ENCODE measurements around the gene HAGHL.

HAGHL gene

GRCh38 chr16:700684-701584 lies 26.0 kb upstream of the HAGHL start:
- H3K9me3 ChIP-seq (ENCODE audit: control insufficient read depth in 2 of 2, low read length in 2 of 2) = no peaks in the 10 kb centered on the region
- H3K9ac ChIP-seq (ENCODE audit: low read depth in 1 of 2, low read length in 2 of 2) = no peak overlapping the region
- no peak overlapping the region for H3K4me3 ChIP-seq (ENCODE audit: low read length in 2 of 2)
- peaks cover 29 to 45% of the 10 kb centered on the region in 2 donors for H3K27me3 ChIP-seq (ENCODE audit: control insufficient read depth in 2 of 2, insufficient read depth in 2 of 2, low read length in 2 of 2)
- H3K36me3 ChIP-seq (ENCODE audit: control insufficient read depth in 2 of 2, insufficient read depth in 2 of 2, low read length in 2 of 2) = no peaks in the 10 kb centered on the region
- H3K27ac ChIP-seq (ENCODE audit: low read depth in 2 of 2, low read length in 2 of 2) = no peak overlapping the region
- H3K4me1 ChIP-seq (ENCODE audit: control insufficient read depth in 2 of 2, insufficient read depth in 2 of 2, low read length in 2 of 2) = peaks cover 1 to 4% of the 10 kb centered on the region in 2 donors

GRCh38 chr16:702341-702740 lies 24.6 kb upstream of the HAGHL start:
- Histone ChIP-seq H3K27ac (ENCODE audit: low read depth in 2 of 2, low read length in 2 of 2) (no peak overlapping the region), H3K9ac (ENCODE audit: low read depth in 1 of 2, low read length in 2 of 2) (no peak overlapping the region), H3K36me3 (ENCODE audit: control insufficient read depth in 2 of 2, insufficient read depth in 2 of 2, low read length in 2 of 2) (no peaks in the 10 kb centered on the region), H3K4me3 (ENCODE audit: low read length in 2 of 2) (no peak overlapping the region), H3K4me1 (ENCODE audit: control insufficient read depth in 2 of 2, insufficient read depth in 2 of 2, low read length in 2 of 2) (no peaks in the 10 kb centered on the region), H3K9me3 (ENCODE audit: control insufficient read depth in 2 of 2, low read length in 2 of 2) (no peaks in the 10 kb centered on the region), H3K27me3 (ENCODE audit: control insufficient read depth in 2 of 2, insufficient read depth in 2 of 2, low read length in 2 of 2) (peaks cover 41 to 58% of the 10 kb centered on the region in 2 donors)

GRCh38 chr16:703406-703805 lies 23.5 kb upstream of the HAGHL start:
- Histone ChIP-seq H3K36me3 (ENCODE audit: control insufficient read depth in 2 of 2, insufficient read depth in 2 of 2, low read length in 2 of 2) (no peaks in the 10 kb centered on the region), H3K4me3 (ENCODE audit: low read length in 2 of 2) (no peak overlapping the region), H3K27me3 (ENCODE audit: control insufficient read depth in 2 of 2, insufficient read depth in 2 of 2, low read length in 2 of 2) (peaks cover 47 to 68% of the 10 kb centered on the region in 2 donors), H3K9me3 (ENCODE audit: control insufficient read depth in 2 of 2, low read length in 2 of 2) (no peaks in the 10 kb centered on the region), H3K27ac (ENCODE audit: low read depth in 2 of 2, low read length in 2 of 2) (no peak overlapping the region), H3K4me1 (ENCODE audit: control insufficient read depth in 2 of 2, insufficient read depth in 2 of 2, low read length in 2 of 2) (no peaks in the 10 kb centered on the region), H3K9ac (ENCODE audit: low read depth in 1 of 2, low read length in 2 of 2) (no peak overlapping the region)

GRCh38 chr16:704047-704446 lies 22.9 kb upstream of the HAGHL start:
- Histone ChIP-seq H3K36me3 (ENCODE audit: control insufficient read depth in 2 of 2, insufficient read depth in 2 of 2, low read length in 2 of 2) (no peaks in the 10 kb centered on the region), H3K27ac (ENCODE audit: low read depth in 2 of 2, low read length in 2 of 2) (no peak overlapping the region), H3K9ac (ENCODE audit: low read depth in 1 of 2, low read length in 2 of 2) (no peak overlapping the region), H3K27me3 (ENCODE audit: control insufficient read depth in 2 of 2, insufficient read depth in 2 of 2, low read length in 2 of 2) (peaks cover 47 to 73% of the 10 kb centered on the region in 2 donors), H3K4me3 (ENCODE audit: low read length in 2 of 2) (no peak overlapping the region), H3K9me3 (ENCODE audit: control insufficient read depth in 2 of 2, low read length in 2 of 2) (no peaks in the 10 kb centered on the region), H3K4me1 (ENCODE audit: control insufficient read depth in 2 of 2, insufficient read depth in 2 of 2, low read length in 2 of 2) (no peaks in the 10 kb centered on the region)

- Histone ChIP-seq H3K4me1 (ENCODE audit: control insufficient read depth in 2 of 2, insufficient read depth in 2 of 2, low read length in 2 of 2) (no peaks in the 10 kb centered on the region), H3K36me3 (ENCODE audit: control insufficient read depth in 2 of 2, insufficient read depth in 2 of 2, low read length in 2 of 2) (no peaks in the 10 kb centered on the region), H3K9me3 (ENCODE audit: control insufficient read depth in 2 of 2, low read length in 2 of 2) (no peaks in the 10 kb centered on the region), H3K9ac (ENCODE audit: low read depth in 1 of 2, low read length in 2 of 2) (no peak overlapping the region), H3K4me3 (ENCODE audit: low read length in 2 of 2) (no peak overlapping the region), H3K27me3 (ENCODE audit: control insufficient read depth in 2 of 2, insufficient read depth in 2 of 2, low read length in 2 of 2) (peaks cover 48 to 78% of the 10 kb centered on the region in 2 donors), H3K27ac (ENCODE audit: low read depth in 2 of 2, low read length in 2 of 2) (no peak overlapping the region)
Observed at GRCh38 chr16:704552-705380, 22.1 kb upstream of the HAGHL start.

- peaks cover 47 to 83% of the 10 kb centered on the region in 2 donors for H3K27me3 ChIP-seq (ENCODE audit: control insufficient read depth in 2 of 2, insufficient read depth in 2 of 2, low read length in 2 of 2)
- no peak within 1 kb of the TSS for H3K4me3 ChIP-seq (ENCODE audit: low read length in 2 of 2)
- no peaks in the 10 kb centered on the region for H3K36me3 ChIP-seq (ENCODE audit: control insufficient read depth in 2 of 2, insufficient read depth in 2 of 2, low read length in 2 of 2)
- no peaks in the 10 kb centered on the region for H3K9me3 ChIP-seq (ENCODE audit: control insufficient read depth in 2 of 2, low read length in 2 of 2)
- no peak within 1 kb of the TSS for H3K27ac ChIP-seq (ENCODE audit: low read depth in 2 of 2, low read length in 2 of 2)
- H3K4me1 ChIP-seq (ENCODE audit: control insufficient read depth in 2 of 2, insufficient read depth in 2 of 2, low read length in 2 of 2) = no peaks in the 10 kb centered on the region
- H3K9ac ChIP-seq (ENCODE audit: low read depth in 1 of 2, low read length in 2 of 2) = no peak within 1 kb of the TSS
Observed at GRCh38 chr16:705431-706188, 21.3 kb upstream of the HAGHL start, which contains the start of gene FBXL16. Gene FBXL16 (minus strand): TSS chr16:705801. CDS start chr16:697405, 8,396 bp downstream.

GRCh38 chr16:706189-707061 lies 20.5 kb upstream of the HAGHL start:
- H3K27ac ChIP-seq (ENCODE audit: low read depth in 2 of 2, low read length in 2 of 2) = no peak overlapping the region
- no peak overlapping the region for H3K4me3 ChIP-seq (ENCODE audit: low read length in 2 of 2)
- no peaks in the 10 kb centered on the region for H3K36me3 ChIP-seq (ENCODE audit: control insufficient read depth in 2 of 2, insufficient read depth in 2 of 2, low read length in 2 of 2)
- no peak overlapping the region for H3K9ac ChIP-seq (ENCODE audit: low read depth in 1 of 2, low read length in 2 of 2)
- H3K27me3 ChIP-seq (ENCODE audit: control insufficient read depth in 2 of 2, insufficient read depth in 2 of 2, low read length in 2 of 2) = peaks cover 44 to 83% of the 10 kb centered on the region in 2 donors
- H3K9me3 ChIP-seq (ENCODE audit: control insufficient read depth in 2 of 2, low read length in 2 of 2) = no peaks in the 10 kb centered on the region
- no peaks in the 10 kb centered on the region for H3K4me1 ChIP-seq (ENCODE audit: control insufficient read depth in 2 of 2, insufficient read depth in 2 of 2, low read length in 2 of 2)

GRCh38 chr16:707062-707538 lies 19.8 kb upstream of the HAGHL start:
- Histone ChIP-seq H3K4me3 (ENCODE audit: low read length in 2 of 2) (no peak overlapping the region), H3K9me3 (ENCODE audit: control insufficient read depth in 2 of 2, low read length in 2 of 2) (no peaks in the 10 kb centered on the region), H3K4me1 (ENCODE audit: control insufficient read depth in 2 of 2, insufficient read depth in 2 of 2, low read length in 2 of 2) (no peaks in the 10 kb centered on the region), H3K9ac (ENCODE audit: low read depth in 1 of 2, low read length in 2 of 2) (no peak overlapping the region), H3K27ac (ENCODE audit: low read depth in 2 of 2, low read length in 2 of 2) (no peak overlapping the region), H3K27me3 (ENCODE audit: control insufficient read depth in 2 of 2, insufficient read depth in 2 of 2, low read length in 2 of 2) (peaks cover 39 to 79% of the 10 kb centered on the region in 2 donors), H3K36me3 (ENCODE audit: control insufficient read depth in 2 of 2, insufficient read depth in 2 of 2, low read length in 2 of 2) (no peaks in the 10 kb centered on the region)

- H3K9me3 ChIP-seq (ENCODE audit: control insufficient read depth in 2 of 2, low read length in 2 of 2) = no peaks in the 10 kb centered on the region
- no peak overlapping the region for H3K27ac ChIP-seq (ENCODE audit: low read depth in 2 of 2, low read length in 2 of 2)
- no peaks in the 10 kb centered on the region for H3K36me3 ChIP-seq (ENCODE audit: control insufficient read depth in 2 of 2, insufficient read depth in 2 of 2, low read length in 2 of 2)
- H3K4me1 ChIP-seq (ENCODE audit: control insufficient read depth in 2 of 2, insufficient read depth in 2 of 2, low read length in 2 of 2) = no peaks in the 10 kb centered on the region
- H3K27me3 ChIP-seq (ENCODE audit: control insufficient read depth in 2 of 2, insufficient read depth in 2 of 2, low read length in 2 of 2) = peaks cover 36 to 69% of the 10 kb centered on the region in 2 donors
- H3K4me3 ChIP-seq (ENCODE audit: low read length in 2 of 2) = no peak overlapping the region
- H3K9ac ChIP-seq (ENCODE audit: low read depth in 1 of 2, low read length in 2 of 2) = no peak overlapping the region
Observed at GRCh38 chr16:708019-708418, 18.9 kb upstream of the HAGHL start.

Data from mucosa of rectum (tissue), 2 donors.